ENCODE measurements around the gene PPDPF.
"Not testable (repeated sequence)": the region's sequence is repeated elsewhere in the genome, so short reads cannot be mapped to it uniquely, and the experiment has no call there.

The PPDPF gene

GRCh38 chr20:63557481-63557891 is 36.9 kb downstream of the PPDPF start:
- Histone ChIP-seq H4K20me1 (ENCODE audit: insufficient read depth) (no peaks in the 10 kb centered on the region), H3K4me2 (no peak overlapping the region), H3K9ac (no peak overlapping the region), H3K27ac (no peak overlapping the region), H3K4me3 (IDR thresholded peaks at IDR 0.05; ENCODE audit: insufficient read depth, low read depth, low read length) (no peak overlapping the region), H3K36me3 (ENCODE audit: insufficient read depth) (no peaks in the 10 kb centered on the region), H3K79me2 (ENCODE audit: insufficient read depth, low read depth) (no peaks in the 10 kb centered on the region), H3K27me3 (ENCODE audit: insufficient read depth, low read depth) (peaks cover 43% of the 10 kb centered on the region), H3K4me1 (ENCODE audit: low read depth, poor library complexity, severe bottlenecking) (peaks cover 16% of the 10 kb centered on the region), H2AFZ (ENCODE audit: low read depth) (no peak overlapping the region)
- TF ChIP-seq, protein P1, sequence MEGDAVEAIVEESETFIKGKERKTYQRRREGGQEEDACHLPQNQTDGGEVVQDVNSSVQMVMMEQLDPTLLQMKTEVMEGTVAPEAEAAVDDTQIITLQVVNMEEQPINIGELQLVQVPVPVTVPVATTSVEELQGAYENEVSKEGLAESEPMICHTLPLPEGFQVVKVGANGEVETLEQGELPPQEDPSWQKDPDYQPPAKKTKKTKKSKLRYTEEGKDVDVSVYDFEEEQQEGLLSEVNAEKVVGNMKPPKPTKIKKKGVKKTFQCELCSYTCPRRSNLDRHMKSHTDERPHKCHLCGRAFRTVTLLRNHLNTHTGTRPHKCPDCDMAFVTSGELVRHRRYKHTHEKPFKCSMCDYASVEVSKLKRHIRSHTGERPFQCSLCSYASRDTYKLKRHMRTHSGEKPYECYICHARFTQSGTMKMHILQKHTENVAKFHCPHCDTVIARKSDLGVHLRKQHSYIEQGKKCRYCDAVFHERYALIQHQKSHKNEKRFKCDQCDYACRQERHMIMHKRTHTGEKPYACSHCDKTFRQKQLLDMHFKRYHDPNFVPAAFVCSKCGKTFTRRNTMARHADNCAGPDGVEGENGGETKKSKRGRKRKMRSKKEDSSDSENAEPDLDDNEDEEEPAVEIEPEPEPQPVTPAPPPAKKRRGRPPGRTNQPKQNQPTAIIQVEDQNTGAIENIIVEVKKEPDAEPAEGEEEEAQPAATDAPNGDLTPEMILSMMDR (conservative IDR thresholded peaks at IDR 0.05; ENCODE audit: low read depth, low read length) = no peak

GRCh38 chr20:63558804-63559484 is 38.4 kb downstream of the PPDPF start:
- Histone ChIP-seq H3K9ac (no peak overlapping the region), H3K4me2 (no peak overlapping the region), H3K36me3 (ENCODE audit: insufficient read depth) (no peaks in the 10 kb centered on the region), H3K27me3 (ENCODE audit: insufficient read depth, low read depth) (peaks cover 33% of the 10 kb centered on the region), H4K20me1 (ENCODE audit: insufficient read depth) (no peaks in the 10 kb centered on the region), H3K27ac (no peak overlapping the region), H2AFZ (ENCODE audit: low read depth) (no peak overlapping the region), H3K4me1 (ENCODE audit: low read depth, poor library complexity, severe bottlenecking) (peaks cover 2% of the 10 kb centered on the region), H3K4me3 (IDR thresholded peaks at IDR 0.05; ENCODE audit: insufficient read depth, low read depth, low read length) (no peak overlapping the region), H3K79me2 (ENCODE audit: insufficient read depth, low read depth) (no peaks in the 10 kb centered on the region)
- TF ChIP-seq, protein P1 (conservative IDR thresholded peaks at IDR 0.05; ENCODE audit: low read depth, low read length) = no peak

DNA sequence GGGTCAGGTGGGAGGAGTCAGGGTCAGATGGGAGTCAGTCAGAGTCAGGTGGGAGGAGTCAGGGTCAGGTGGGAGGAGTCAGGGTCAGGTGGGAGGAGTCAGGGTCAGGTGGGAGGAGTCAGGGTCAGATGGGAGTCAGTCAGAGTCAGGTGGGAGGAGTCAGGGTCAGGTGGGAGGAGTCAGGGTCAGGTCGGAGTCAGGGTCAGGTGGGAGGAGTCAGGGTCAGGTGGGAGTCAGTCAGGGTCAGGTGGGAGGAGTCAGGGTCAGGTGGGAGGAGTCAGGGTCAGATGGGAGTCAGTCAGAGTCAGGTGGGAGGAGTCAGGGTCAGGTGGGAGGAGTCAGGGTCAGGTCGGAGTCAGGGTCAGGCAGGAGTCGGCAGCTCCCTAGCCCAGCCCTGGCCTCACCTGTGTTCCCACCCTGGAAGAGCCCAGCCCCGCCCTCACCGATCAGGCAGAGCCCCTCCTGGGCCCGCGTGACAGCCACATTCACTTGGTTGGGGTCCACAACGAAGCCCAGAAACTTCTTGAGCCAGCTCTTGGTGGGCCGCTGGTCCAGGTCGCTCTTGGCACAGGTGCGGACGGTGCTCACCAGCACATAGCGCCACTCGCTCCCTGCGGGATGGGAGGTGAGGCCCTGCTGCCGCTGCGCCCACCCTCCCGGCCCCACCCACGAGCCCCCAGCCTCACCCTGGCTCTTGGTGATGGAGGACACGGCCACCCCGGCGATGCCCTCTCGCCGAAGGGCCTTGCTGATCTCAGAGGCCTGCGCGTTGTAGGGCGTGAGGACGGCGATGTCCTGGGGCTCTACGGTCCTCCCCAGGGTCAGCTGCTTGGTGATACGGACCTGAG is 39.1 kb downstream of the PPDPF start:
- H3K9ac ChIP-seq; H3K4me2 ChIP-seq; H3K4me1 ChIP-seq (ENCODE audit: low read depth, poor library complexity, severe bottlenecking); H3K36me3 ChIP-seq (ENCODE audit: insufficient read depth); H3K27ac ChIP-seq; H3K79me2 ChIP-seq (ENCODE audit: insufficient read depth, low read depth); H4K20me1 ChIP-seq (ENCODE audit: insufficient read depth); H2AFZ ChIP-seq (ENCODE audit: low read depth); H3K4me3 ChIP-seq (IDR thresholded peaks at IDR 0.05; ENCODE audit: insufficient read depth, low read depth, low read length): not testable (repeated sequence)
- peaks cover 25% of the 10 kb centered on the region for H3K27me3 ChIP-seq (ENCODE audit: insufficient read depth, low read depth)

GRCh38 chr20:63560333-63560805 is 39.8 kb downstream of the PPDPF start:
- H3K27me3 ChIP-seq (ENCODE audit: insufficient read depth, low read depth) = peaks cover 19% of the 10 kb centered on the region
- H3K4me2 ChIP-seq = no peak overlapping the region
- no peak overlapping the region for H3K9ac ChIP-seq
- no peak overlapping the region for H3K4me3 ChIP-seq (IDR thresholded peaks at IDR 0.05; ENCODE audit: insufficient read depth, low read depth, low read length)
- no peaks in the 10 kb centered on the region for H3K36me3 ChIP-seq (ENCODE audit: insufficient read depth)
- H4K20me1 ChIP-seq (ENCODE audit: insufficient read depth) = no peaks in the 10 kb centered on the region
- TF ChIP-seq, protein P1 (conservative IDR thresholded peaks at IDR 0.05; ENCODE audit: low read depth, low read length) = no peak
- H2AFZ ChIP-seq (ENCODE audit: low read depth) = no peak overlapping the region
- H3K79me2 ChIP-seq (ENCODE audit: insufficient read depth, low read depth) = no peaks in the 10 kb centered on the region
- H3K4me1 ChIP-seq (ENCODE audit: low read depth, poor library complexity, severe bottlenecking) = no peaks in the 10 kb centered on the region
- H3K27ac ChIP-seq = no peak overlapping the region
